Measurements from ENCODE around the gene BST2. TPM values are rescaled to one million over a fixed set of nuclear protein-coding genes. Genes with fewer than 3 reads are reported as not detected.

Gene BST2
- polyA plus RNA-seq, 1 donor (not counting 4 experiments of a cell fraction or from before 2014, with no cell fraction given): 4.4 TPM

GRCh38 chr19:17411801-17412200, 6.4 kb upstream of the BST2 start:
- Histone ChIP-seq H2AFZ (ENCODE audit: control insufficient read depth, low read length) (no peak overlapping the region), H3K4me1 (ENCODE audit: control insufficient read depth, extremely low read depth, insufficient read depth, low read length) (no peaks in the 10 kb centered on the region), H3K27ac (ENCODE audit: control insufficient read depth, insufficient read depth, low read length) (no peak overlapping the region), H3K27me3 (ENCODE audit: control insufficient read depth, extremely low read depth, insufficient read depth, low read length) (no peaks in the 10 kb centered on the region), H3K4me2 (ENCODE audit: control insufficient read depth, extremely low read depth, insufficient read depth, low read depth, low read length) (no peak overlapping the region), H3K36me3 (ENCODE audit: control insufficient read depth in 2 of 2, extremely low read depth in 1 of 2, insufficient read depth in 2 of 2, low read length in 2 of 2) (no peaks in the 10 kb centered on the region), H3K9ac (ENCODE audit: control insufficient read depth, extremely low read depth, insufficient read depth, low read length) (no peak overlapping the region), H3K4me3 (ENCODE audit: control insufficient read depth in 2 of 3, extremely low read depth in 1 of 3, insufficient read depth in 2 of 3, low read depth in 1 of 3, low read length in 3 of 3) (no peak overlapping the region), H3K79me2 (ENCODE audit: control insufficient read depth, insufficient read depth, low read length) (no peaks in the 10 kb centered on the region), H3K9me1 (ENCODE audit: control insufficient read depth, extremely low read depth, insufficient read depth, low read length) (no peaks in the 10 kb centered on the region), H4K20me1 (ENCODE audit: control insufficient read depth, extremely low read depth, insufficient read depth, low read length) (no peaks in the 10 kb centered on the region), H3K9me3 (ENCODE audit: control insufficient read depth, low read depth, low read length) (no peaks in the 10 kb centered on the region)
- no peak for DNase-seq (ENCODE audit: low read depth, low spot score)
- dilution Hi-C loops (cut with MboI; ENCODE audit: extremely low pct_ligation_motif_present, low sequenced_read_pairs): no loop called here
- FAIRE-seq: no peak
- TF ChIP-seq EZH2 (IDR thresholded peaks at IDR 0.05; ENCODE audit: low read length) (no peak), CTCF (optimal IDR thresholded peaks at IDR 0.05 in 1 of 3, IDR thresholded peaks at IDR 0.05 in 1 of 3, conservative IDR thresholded peaks at IDR 0.05 in 1 of 3; ENCODE audit: extremely low read depth in 1 of 3, insufficient read depth in 2 of 3, low read length in 3 of 3) (no peak)

GRCh38 chr19:17409990-17410389, 4.6 kb upstream of the BST2 start:
- Histone ChIP-seq H3K9me1 (ENCODE audit: control insufficient read depth, extremely low read depth, insufficient read depth, low read length) (no peaks in the 10 kb centered on the region), H4K20me1 (ENCODE audit: control insufficient read depth, extremely low read depth, insufficient read depth, low read length) (no peaks in the 10 kb centered on the region), H2AFZ (ENCODE audit: control insufficient read depth, low read length) (no peak overlapping the region), H3K27me3 (ENCODE audit: control insufficient read depth, extremely low read depth, insufficient read depth, low read length) (no peaks in the 10 kb centered on the region), H3K9ac (ENCODE audit: control insufficient read depth, extremely low read depth, insufficient read depth, low read length) (no peak overlapping the region), H3K4me1 (ENCODE audit: control insufficient read depth, extremely low read depth, insufficient read depth, low read length) (no peaks in the 10 kb centered on the region), H3K36me3 (ENCODE audit: control insufficient read depth in 2 of 2, extremely low read depth in 1 of 2, insufficient read depth in 2 of 2, low read length in 2 of 2) (no peaks in the 10 kb centered on the region), H3K4me2 (ENCODE audit: control insufficient read depth, extremely low read depth, insufficient read depth, low read depth, low read length) (no peak overlapping the region), H3K4me3 (ENCODE audit: control insufficient read depth in 2 of 3, extremely low read depth in 1 of 3, insufficient read depth in 2 of 3, low read depth in 1 of 3, low read length in 3 of 3) (no peak overlapping the region), H3K79me2 (ENCODE audit: control insufficient read depth, insufficient read depth, low read length) (no peaks in the 10 kb centered on the region), H3K9me3 (ENCODE audit: control insufficient read depth, low read depth, low read length) (no peaks in the 10 kb centered on the region), H3K27ac (ENCODE audit: control insufficient read depth, insufficient read depth, low read length) (no peak overlapping the region)
- TF ChIP-seq EZH2 (IDR thresholded peaks at IDR 0.05; ENCODE audit: low read length): no peak
- TF ChIP-seq CTCF (optimal IDR thresholded peaks at IDR 0.05 in 1 of 3, IDR thresholded peaks at IDR 0.05 in 1 of 3, conservative IDR thresholded peaks at IDR 0.05 in 1 of 3; ENCODE audit: extremely low read depth in 1 of 3, insufficient read depth in 2 of 3, low read length in 3 of 3): no peak
- dilution Hi-C loops (cut with MboI; ENCODE audit: extremely low pct_ligation_motif_present, low sequenced_read_pairs): no loop called here
- FAIRE-seq: no peak
- DNase-seq (ENCODE audit: low read depth, low spot score): no peak
